Mesenchymal stem cell (in vitro differentiated cells and primary cell): ENCODE measurements around the gene HTR3A.

Experiments used
- DNase-seq: peaks from one replicate; pipeline ENCODE4 v3.0.0-alpha.2; 2013
- H2AFZ ChIP-seq: one replicate; pipeline ENCODE4 v1.6.1; 2013; ENCODE audit warnings: low read depth, mild to moderate bottlenecking, control low read depth, inconsistent platforms, low read length, moderate library complexity
- H2AK5ac ChIP-seq: 2 replicates; pipeline ENCODE4 v1.6.1; 2013; ENCODE audit warnings: low read length, moderate library complexity, mild to moderate bottlenecking, inconsistent platforms; ENCODE audit not compliant: severe bottlenecking
- H2BK120ac ChIP-seq: one replicate; pipeline ENCODE4 v1.6.1; 2013; ENCODE audit warnings: low read depth, mild to moderate bottlenecking, inconsistent platforms, low read length, moderate library complexity
- H2BK12ac ChIP-seq, 2 experiments: one replicate each; pipeline ENCODE4 v1.6.1; 2013; ENCODE audit warnings: inconsistent platforms in 2 of 2, low read length in 2 of 2, mild to moderate bottlenecking in 2 of 2, moderate library complexity in 2 of 2, control low read depth in 1 of 2
- H2BK15ac ChIP-seq: one replicate; pipeline ENCODE4 v1.6.1; 2013; ENCODE audit warnings: mild to moderate bottlenecking, low read depth, inconsistent platforms; ENCODE audit not compliant: poor library complexity, severe bottlenecking
- H2BK5ac ChIP-seq: 2 replicates; pipeline ENCODE4 v1.6.1; 2013; ENCODE audit warnings: low read depth, mild to moderate bottlenecking, low read length, control low read depth, inconsistent platforms; ENCODE audit not compliant: poor library complexity, severe bottlenecking
- H3K14ac ChIP-seq, 2 experiments: one replicate each; pipeline ENCODE4 v1.6.1; 2013; ENCODE audit warnings: inconsistent platforms in 2 of 2, low read length in 2 of 2, control low read depth in 1 of 2, mild to moderate bottlenecking in 1 of 2, moderate library complexity in 1 of 2
- H3K18ac ChIP-seq, 2 experiments: one replicate each; pipeline ENCODE4 v1.6.1; 2013; ENCODE audit warnings: inconsistent platforms in 2 of 2, low read length in 2 of 2, control low read depth in 1 of 2, low read depth in 1 of 2, mild to moderate bottlenecking in 1 of 2
- H3K23ac ChIP-seq, 2 experiments: one replicate each; pipeline ENCODE4 v1.6.1; 2013; ENCODE audit warnings: inconsistent platforms in 2 of 2, low read length in 2 of 2, mild to moderate bottlenecking in 2 of 2, moderate library complexity in 2 of 2, control low read depth in 1 of 2
- H3K27ac ChIP-seq: 2 replicates; pipeline ENCODE4 v1.5.1; 2013; ENCODE audit warnings: mild to moderate bottlenecking, moderate library complexity, low read length, control low read depth, inconsistent platforms; ENCODE audit not compliant: poor library complexity, severe bottlenecking
- H3K27me3 ChIP-seq, 2 experiments: 2 replicates each; pipeline versions ENCODE4 v1.6.1 to v1.7.0; 2013; ENCODE audit warnings: low read length in 2 of 2, mild to moderate bottlenecking in 2 of 2, moderate library complexity in 2 of 2, control low read depth in 1 of 2, inconsistent platforms in 1 of 2; ENCODE audit not compliant: control insufficient read depth in 1 of 2, insufficient read depth in 1 of 2
- H3K36me3 ChIP-seq, 2 experiments: 2 replicates each; pipeline versions ENCODE4 v1.6.1 to v1.7.0; 2013; ENCODE audit warnings: low read length in 2 of 2, control low read depth in 1 of 2, inconsistent platforms in 1 of 2, low read depth in 1 of 2, mild to moderate bottlenecking in 1 of 2; ENCODE audit not compliant: insufficient read depth in 2 of 2, control insufficient read depth in 1 of 2
- H3K4ac ChIP-seq, 2 experiments: one replicate each; pipeline ENCODE4 v1.6.1; 2013; ENCODE audit warnings: inconsistent platforms in 2 of 2, low read length in 2 of 2, mild to moderate bottlenecking in 2 of 2, moderate library complexity in 2 of 2, control low read depth in 1 of 2, low read depth in 1 of 2
- H3K4me1 ChIP-seq: 2 replicates; pipeline ENCODE4 v1.6.1; 2013; ENCODE audit warnings: low read depth, low read length, control low read depth; ENCODE audit not compliant: control insufficient read depth, insufficient read depth
- H3K4me2 ChIP-seq: 2 replicates; pipeline ENCODE4 v1.6.1; 2013; ENCODE audit warnings: low read length, mild to moderate bottlenecking, inconsistent platforms; ENCODE audit not compliant: poor library complexity, severe bottlenecking
- H3K4me3 ChIP-seq, 2 experiments: 2 replicates each; pipeline versions ENCODE4 v1.5.1 to v1.7.0; 2013; ENCODE audit warnings: low read length in 2 of 2, mild to moderate bottlenecking in 2 of 2, control low read depth in 1 of 2, low read depth in 1 of 2; ENCODE audit not compliant: insufficient read depth in 1 of 2
- H3K79me1 ChIP-seq: replicated peaks from 2 replicates; pipeline ENCODE4 v1.6.1; 2013; ENCODE audit warnings: mild to moderate bottlenecking, control low read depth, low read length, inconsistent platforms; ENCODE audit not compliant: poor library complexity, severe bottlenecking
- H3K9ac ChIP-seq: 2 replicates; pipeline ENCODE4 v1.7.0; 2013; ENCODE audit warnings: mild to moderate bottlenecking, low read length, moderate library complexity
- H3K9me3 ChIP-seq: 2 replicates; pipeline ENCODE4 v1.7.0; 2013; ENCODE audit warnings: mild to moderate bottlenecking, low read length; ENCODE audit not compliant: control insufficient read depth
- H4K8ac ChIP-seq: one replicate; pipeline ENCODE4 v1.6.1; 2013; ENCODE audit warnings: inconsistent platforms, mild to moderate bottlenecking, low read length, moderate library complexity
- H4K91ac ChIP-seq: one replicate; pipeline ENCODE4 v1.6.1; 2013; ENCODE audit warnings: mild to moderate bottlenecking, low read length, inconsistent platforms
- WGBS: methylation state at CpG from one replicate; pipeline ENCODE4 v1.1.7; 2013; ENCODE audit warnings: mixed read lengths; 5-methylcytosine and 5-hydroxymethylcytosine counted together

The HTR3A gene

GRCh38 chr11:113956986-113957385 is 17.9 kb upstream of the HTR3A start:
- Histone ChIP-seq H4K91ac (no peak overlapping the region), H3K18ac (no peak overlapping the region), H3K4me1 (no peaks in the 10 kb centered on the region), H2BK120ac (no peak overlapping the region), H3K36me3 (no peaks in the 10 kb centered on the region), H2BK15ac (no peak overlapping the region), H2AK5ac (no peak overlapping the region), H3K27me3 (peaks cover 8 to 43% of the 10 kb centered on the region in 2 experiments), H3K4me2 (no peak overlapping the region), H3K23ac (no peak overlapping the region), H3K27ac (no peak overlapping the region), H2AFZ (no peak overlapping the region), H3K9ac (no peak overlapping the region), H2BK5ac (no peak overlapping the region), H3K4me3 (no peak overlapping the region), H2BK12ac (no peak overlapping the region), H4K8ac (no peak overlapping the region), H3K79me1 (no peaks in the 10 kb centered on the region), H3K14ac (peak overlapping the region in 1 of 2 experiments; percentile 55), H3K9me3 (no peaks in the 10 kb centered on the region), H3K4ac (no peak overlapping the region)
- DNase-seq, result no peak
- WGBS, result 84% methylated on average over 9 of the region's 9 CpGs

GRCh38 chr11:113960702-113961330 is 14.1 kb upstream of the HTR3A start:
- Histone ChIP-seq H3K4me1 (no peaks in the 10 kb centered on the region), H3K4me2 (no peak overlapping the region), H3K79me1 (no peaks in the 10 kb centered on the region), H4K8ac (no peak overlapping the region), H3K9me3 (no peaks in the 10 kb centered on the region), H2AFZ (no peak overlapping the region), H2AK5ac (no peak overlapping the region), H2BK15ac (no peak overlapping the region), H3K4me3 (no peak overlapping the region), H3K27ac (no peak overlapping the region), H3K4ac (no peak overlapping the region), H3K23ac (no peak overlapping the region), H3K14ac (no peak overlapping the region), H2BK5ac (no peak overlapping the region), H3K9ac (no peak overlapping the region), H2BK12ac (no peak overlapping the region), H3K36me3 (no peaks in the 10 kb centered on the region), H4K91ac (no peak overlapping the region), H2BK120ac (no peak overlapping the region), H3K18ac (no peak overlapping the region), H3K27me3 (peaks cover 6 to 30% of the 10 kb centered on the region in 2 experiments)
- 73% methylated on average over 9 of the region's 9 CpGs for WGBS
- no peak for DNase-seq

- Histone ChIP-seq H3K9me3 (no peaks in the 10 kb centered on the region), H3K9ac (no peak overlapping the region), H3K4me2 (no peak overlapping the region), H3K4me3 (no peak overlapping the region), H4K91ac (no peak overlapping the region), H2AFZ (no peak overlapping the region), H3K4ac (no peak overlapping the region), H2BK5ac (no peak overlapping the region), H3K27me3 (peaks cover 0 to 23% of the 10 kb centered on the region in 2 experiments), H3K4me1 (no peaks in the 10 kb centered on the region), H3K23ac (no peak overlapping the region), H2AK5ac (no peak overlapping the region), H4K8ac (no peak overlapping the region), H3K18ac (no peak overlapping the region), H2BK12ac (no peak overlapping the region), H2BK120ac (no peak overlapping the region), H3K14ac (no peak overlapping the region), H3K36me3 (no peaks in the 10 kb centered on the region), H2BK15ac (no peak overlapping the region), H3K79me1 (no peaks in the 10 kb centered on the region), H3K27ac (no peak overlapping the region)
- DNase-seq, result no peak
- WGBS, result no CpG with 5 or more reads among the region's 1 CpG
Measured at GRCh38 chr11:113967361-113967760, 7.5 kb upstream of the HTR3A start.

- 84% methylated on average over 15 of the region's 15 CpGs for WGBS
- H3K27me3 ChIP-seq, result peaks cover 20 to 39% of the 10 kb centered on the region in 2 experiments
- H3K4me1 ChIP-seq, result peaks cover 6% of the 10 kb centered on the region
- H3K18ac ChIP-seq, result no peak overlapping the region
- no peak overlapping the region for H3K4ac ChIP-seq
- H3K4me3 ChIP-seq, result no peak overlapping the region
- H4K8ac ChIP-seq, result no peak overlapping the region
- no peak overlapping the region for H2BK15ac ChIP-seq
- H3K9ac ChIP-seq, result no peak overlapping the region
- H3K14ac ChIP-seq, result no peak overlapping the region
- no peak overlapping the region for H4K91ac ChIP-seq
- no peak overlapping the region for H3K4me2 ChIP-seq
- H2AFZ ChIP-seq, result no peak overlapping the region
- H2BK12ac ChIP-seq, result no peak overlapping the region
- H3K79me1 ChIP-seq, result no peaks in the 10 kb centered on the region
- H2BK5ac ChIP-seq, result no peak overlapping the region
- no peak for DNase-seq
- no peak overlapping the region for H3K27ac ChIP-seq
- H3K23ac ChIP-seq, result no peak overlapping the region
- H3K9me3 ChIP-seq, result no peaks in the 10 kb centered on the region
- H2AK5ac ChIP-seq, result no peak overlapping the region
- no peak overlapping the region for H2BK120ac ChIP-seq
- no peaks in the 10 kb centered on the region for H3K36me3 ChIP-seq
Measured at GRCh38 chr11:113971506-113972195, 3.3 kb upstream of the HTR3A start.
